SH-SY5Y (cell line): Measurements from ENCODE around the gene CIPC.

Experiments
- GATA2 ChIP-seq: IDR thresholded peaks from 2 replicates; pipeline ENCODE4 v1.6.1; 2011; ENCODE audit warnings: mild to moderate bottlenecking, low read depth, low read length
- GATA3 ChIP-seq: IDR thresholded peaks from 2 replicates; pipeline ENCODE4 v1.6.1; 2011; ENCODE audit warnings: low read depth, mild to moderate bottlenecking, low read length, moderate library complexity

CIPC gene

GRCh38 chr14:77086951-77087350, 11.1 kb upstream of the CIPC start:
- TF ChIP-seq GATA2, result no peak
- TF ChIP-seq GATA3, result no peak

- no peak for TF ChIP-seq GATA3
- no peak for TF ChIP-seq GATA2
Measured at GRCh38 chr14:77087631-77088030, 10.4 kb upstream of the CIPC start.

GRCh38 chr14:77088219-77088618, 9.8 kb upstream of the CIPC start:
- TF ChIP-seq GATA3 (no peak), GATA2 (no peak)

GRCh38 chr14:77088645-77089044, 9.4 kb upstream of the CIPC start:
- TF ChIP-seq GATA3, result no peak

- TF ChIP-seq GATA3 (no peak), GATA2 (no peak)
Measured at GRCh38 chr14:77091518-77091917, 6.5 kb upstream of the CIPC start.

- no peak for TF ChIP-seq GATA2
- no peak for TF ChIP-seq GATA3
Measured at GRCh38 chr14:77092676-77093075, 5.4 kb upstream of the CIPC start.

- TF ChIP-seq GATA3 (no peak), GATA2 (no peak)
Measured at GRCh38 chr14:77094672-77095284, 3.3 kb upstream of the CIPC start.

GRCh38 chr14:77097006-77097699, 905 bp upstream of the CIPC start:
- TF ChIP-seq GATA3 (no peak), GATA2 (no peak)

GRCh38 chr14:77098529-77099353, 683 bp downstream of the CIPC start:
- no peak for TF ChIP-seq GATA2
- TF ChIP-seq GATA3, result no peak

GRCh38 chr14:77099425-77100167, 1.5 kb downstream of the CIPC start:
- TF ChIP-seq GATA2, result no peak
- TF ChIP-seq GATA3, result no peak

- no peak for TF ChIP-seq GATA2
- TF ChIP-seq GATA3, result no peak
Measured at GRCh38 chr14:77100961-77101360, 2.9 kb downstream of the CIPC start.

GRCh38 chr14:77102154-77102553, 4.1 kb downstream of the CIPC start:
- TF ChIP-seq GATA3 (no peak), GATA2 (no peak)

GRCh38 chr14:77103475-77103874, 5.4 kb downstream of the CIPC start:
- TF ChIP-seq GATA2, result no peak
- TF ChIP-seq GATA3, result no peak

GRCh38 chr14:77103951-77104350, 5.9 kb downstream of the CIPC start:
- TF ChIP-seq GATA2, result no peak
- no peak for TF ChIP-seq GATA3

GRCh38 chr14:77104393-77104792, 6.3 kb downstream of the CIPC start:
- TF ChIP-seq GATA3 (no peak), GATA2 (no peak)
